NCI-H128 (cell line): ENCODE measurements around the gene CNTFR.

Experiments
- DNase-seq: peaks from one replicate; lab custom pipeline; 2025; ENCODE audit not compliant: unreplicated experiment; lab: John Stamatoyannopoulos, UW

CNTFR gene

DNA sequence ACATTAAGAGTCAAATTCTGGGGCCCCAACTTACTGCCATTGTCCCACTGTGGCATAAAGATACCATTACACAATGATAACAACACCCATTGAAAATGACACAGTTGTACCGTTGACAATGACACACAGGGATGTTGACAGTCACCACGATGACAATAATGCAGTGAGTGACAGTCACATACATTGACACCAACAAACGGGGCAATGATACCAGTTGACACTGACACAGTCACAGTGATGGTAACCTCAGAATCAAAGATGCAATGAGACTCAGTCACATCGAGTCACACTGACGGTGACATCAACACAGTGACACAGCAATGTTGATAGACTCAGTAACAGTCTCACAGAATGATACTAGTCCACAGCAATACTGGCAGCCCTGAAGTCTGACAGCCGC is 16.9 kb downstream of the CNTFR start:
- no peak for DNase-seq

DNA sequence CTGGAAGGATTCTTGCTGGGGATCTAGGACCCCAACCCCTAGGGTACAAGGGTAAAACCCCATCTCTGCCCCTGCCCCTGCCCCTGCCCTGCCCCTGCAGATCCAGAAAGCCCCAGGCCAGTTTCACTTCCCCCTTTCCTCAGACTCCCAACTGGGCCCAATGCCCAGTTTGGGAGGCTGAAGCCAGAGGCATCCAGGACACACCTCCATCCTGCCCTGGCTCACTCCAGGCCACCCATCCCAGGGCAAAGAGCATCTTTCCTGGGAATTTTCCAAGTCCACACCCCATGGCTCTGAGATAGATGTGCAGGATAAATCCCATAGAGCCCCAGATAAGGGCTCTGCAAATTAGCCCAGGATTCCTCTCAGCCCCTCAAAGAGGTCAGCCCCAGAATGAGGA is 17.4 kb downstream of the CNTFR start:
- no peak for DNase-seq

- DNase-seq: no peak
Measured at GRCh38 chr9:34571481-34571810, 18.1 kb downstream of the CNTFR start.

- DNase-seq: no peak
Measured at GRCh38 chr9:34570809-34571480, 18.6 kb downstream of the CNTFR start.

DNA sequence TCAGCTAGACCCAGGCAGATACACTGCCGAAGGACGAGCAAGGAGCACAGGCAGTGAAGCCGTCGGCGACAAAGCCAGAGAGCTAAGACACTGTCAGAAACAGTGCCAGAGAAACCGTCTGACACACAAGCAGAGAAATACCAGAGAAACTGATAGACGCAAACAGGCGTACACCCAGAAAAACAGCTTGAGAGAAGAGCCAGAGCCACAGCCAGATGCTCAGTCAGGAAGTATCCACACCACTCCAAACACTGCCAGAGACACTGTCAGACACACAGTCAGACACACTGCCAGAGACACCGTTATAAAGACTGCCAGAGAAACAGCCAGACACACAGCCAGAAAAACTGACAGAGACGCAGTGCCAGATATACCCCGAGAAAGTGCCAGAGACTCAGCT is 19.1 kb downstream of the CNTFR start:
- no peak for DNase-seq

DNA sequence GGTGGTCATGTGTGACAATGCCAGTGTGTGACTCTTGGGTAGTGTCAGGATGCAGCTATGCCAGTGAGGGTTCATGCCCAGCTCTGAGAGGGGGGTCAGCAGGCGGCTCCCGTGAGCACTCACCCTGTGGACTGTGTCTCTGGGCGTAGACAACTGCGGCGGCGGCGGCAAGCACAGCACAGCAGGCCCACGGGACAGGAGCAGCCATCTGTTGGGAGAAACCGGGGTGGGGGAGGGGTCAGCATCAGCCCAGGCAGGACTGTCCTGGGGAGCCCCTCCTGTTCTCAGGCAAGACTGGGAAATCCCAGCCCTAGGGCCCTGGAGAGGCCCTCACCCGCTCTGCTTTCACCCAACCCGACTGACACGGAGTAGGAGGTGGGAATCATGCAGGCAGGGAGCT is 20.8 kb downstream of the CNTFR start:
- no peak for DNase-seq

GRCh38 chr9:34568133-34568532 is 21.4 kb downstream of the CNTFR start:
- DNase-seq: no peak

DNA sequence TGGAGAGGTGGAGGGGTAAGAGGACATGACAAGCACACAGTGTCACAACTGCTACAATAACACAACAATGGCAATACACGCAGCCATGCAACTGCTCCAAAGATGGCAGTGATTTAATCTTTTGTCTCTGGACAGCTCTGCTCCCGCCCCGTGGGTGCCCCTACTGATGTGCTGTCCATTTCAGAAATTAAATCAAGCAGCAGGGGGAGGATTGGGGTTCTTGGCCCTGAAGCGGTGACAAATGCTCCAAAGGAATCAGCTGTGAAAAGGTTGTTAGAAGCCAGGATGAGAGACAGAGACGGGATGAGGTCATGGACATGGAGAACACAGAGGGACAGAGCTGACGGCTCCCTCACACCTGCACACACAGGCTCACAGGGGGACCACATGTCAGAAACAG is 22.6 kb downstream of the CNTFR start:
- DNase-seq: no peak

DNA sequence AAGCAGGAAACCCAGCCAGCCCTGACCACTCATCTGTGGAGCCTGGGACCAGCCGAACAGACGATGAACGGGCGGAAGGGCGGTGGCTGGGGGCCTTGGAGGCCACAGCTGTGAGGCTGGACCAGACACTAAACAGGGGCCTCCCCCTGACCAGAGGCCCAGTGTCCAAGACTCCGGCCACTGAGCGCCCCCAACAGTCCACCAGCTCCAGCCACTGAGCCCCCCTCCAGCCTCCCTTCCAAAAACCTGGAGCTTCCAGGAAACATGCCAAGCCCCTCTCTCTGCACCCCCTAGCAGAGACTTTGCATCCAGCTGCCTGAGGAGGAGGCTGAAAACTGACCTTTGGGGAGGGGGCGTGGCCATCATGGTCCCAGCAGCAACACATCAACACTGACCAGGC is 23.2 kb downstream of the CNTFR start:
- DNase-seq: no peak

DNA sequence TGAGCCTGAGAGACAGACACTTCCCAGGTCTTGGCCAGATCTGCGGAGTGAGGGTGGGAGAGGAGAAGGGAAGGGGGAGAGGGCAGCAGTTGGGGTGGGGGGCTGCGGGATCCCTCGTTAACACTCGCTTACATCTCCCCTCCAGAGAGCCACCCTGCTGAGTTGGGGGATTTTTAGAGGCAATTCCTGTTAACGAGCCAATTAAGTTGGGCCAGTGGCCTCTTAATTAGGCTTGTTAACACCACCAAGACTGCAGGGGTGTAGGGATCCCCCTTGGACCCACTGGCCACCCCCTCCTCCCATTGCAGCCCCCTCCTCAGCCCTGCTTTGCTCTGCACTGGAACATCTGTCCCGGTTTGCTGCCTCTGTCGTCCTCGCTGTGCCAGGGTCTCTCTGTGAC is 23.7 kb downstream of the CNTFR start:
- no peak for DNase-seq

GRCh38 chr9:34564617-34565016 is 24.9 kb downstream of the CNTFR start:
- DNase-seq: no peak

- no peak for DNase-seq
Measured at GRCh38 chr9:34563262-34563661, 26.3 kb downstream of the CNTFR start.

DNA sequence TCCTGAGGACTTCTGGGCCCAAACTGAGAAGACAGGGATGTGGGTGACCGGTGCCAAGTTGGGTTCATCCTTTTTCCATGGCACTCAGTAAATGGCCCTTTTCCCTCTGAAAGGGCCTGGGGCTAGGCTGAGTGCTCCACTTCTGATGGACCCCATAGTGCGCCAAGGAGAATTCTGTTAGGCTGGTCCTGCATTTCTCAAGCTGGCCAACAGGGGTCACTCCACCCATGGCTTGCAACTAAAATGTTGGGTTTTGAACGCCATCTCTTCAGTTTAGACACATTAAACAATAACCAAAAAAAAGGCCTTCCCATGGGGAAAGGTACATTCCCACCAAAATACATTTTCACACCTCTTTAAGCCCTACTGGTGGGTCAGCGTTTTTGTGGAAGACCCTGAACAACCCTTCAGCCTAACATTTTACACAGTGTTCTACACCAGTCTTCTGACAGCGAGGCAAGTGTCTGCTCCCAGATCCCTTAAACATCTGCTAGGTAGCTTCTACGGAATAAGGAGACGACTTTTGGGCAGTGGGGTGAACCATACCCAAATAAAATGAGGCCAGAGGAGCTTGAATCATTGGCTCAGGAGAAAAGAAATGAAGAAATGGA is 27.3 kb downstream of the CNTFR start:
- DNase-seq: no peak

DNA sequence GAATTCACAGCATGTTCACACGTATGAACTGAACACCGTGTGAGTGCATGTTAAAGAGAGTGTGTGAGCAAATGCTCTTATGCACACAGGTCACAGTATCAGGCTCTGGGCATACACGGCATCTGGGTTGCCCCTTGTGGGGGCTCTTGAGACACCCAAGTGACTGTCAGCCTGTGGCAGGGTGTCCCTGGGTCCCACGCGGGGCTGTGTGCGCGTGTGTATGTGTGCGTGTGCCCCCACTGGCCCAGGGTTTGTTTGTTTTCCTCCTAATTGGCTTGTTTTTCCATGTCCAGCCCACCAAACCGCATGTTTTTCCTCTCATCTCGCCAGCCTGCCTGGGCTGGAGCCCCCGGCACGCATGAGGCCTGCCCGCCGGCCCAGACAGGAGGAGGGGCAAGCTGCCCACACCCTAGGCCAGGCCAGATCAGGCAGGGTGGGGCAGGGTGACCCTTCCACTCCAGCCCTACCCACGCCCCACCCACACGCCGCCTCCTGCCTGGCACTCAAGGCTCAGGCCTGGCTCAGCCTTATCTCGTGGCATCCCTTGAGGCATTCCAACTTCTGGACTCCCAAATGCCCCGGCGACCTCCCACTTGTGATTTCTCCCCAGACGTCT is 28.8 kb downstream of the CNTFR start:
- DNase-seq: no peak

DNA sequence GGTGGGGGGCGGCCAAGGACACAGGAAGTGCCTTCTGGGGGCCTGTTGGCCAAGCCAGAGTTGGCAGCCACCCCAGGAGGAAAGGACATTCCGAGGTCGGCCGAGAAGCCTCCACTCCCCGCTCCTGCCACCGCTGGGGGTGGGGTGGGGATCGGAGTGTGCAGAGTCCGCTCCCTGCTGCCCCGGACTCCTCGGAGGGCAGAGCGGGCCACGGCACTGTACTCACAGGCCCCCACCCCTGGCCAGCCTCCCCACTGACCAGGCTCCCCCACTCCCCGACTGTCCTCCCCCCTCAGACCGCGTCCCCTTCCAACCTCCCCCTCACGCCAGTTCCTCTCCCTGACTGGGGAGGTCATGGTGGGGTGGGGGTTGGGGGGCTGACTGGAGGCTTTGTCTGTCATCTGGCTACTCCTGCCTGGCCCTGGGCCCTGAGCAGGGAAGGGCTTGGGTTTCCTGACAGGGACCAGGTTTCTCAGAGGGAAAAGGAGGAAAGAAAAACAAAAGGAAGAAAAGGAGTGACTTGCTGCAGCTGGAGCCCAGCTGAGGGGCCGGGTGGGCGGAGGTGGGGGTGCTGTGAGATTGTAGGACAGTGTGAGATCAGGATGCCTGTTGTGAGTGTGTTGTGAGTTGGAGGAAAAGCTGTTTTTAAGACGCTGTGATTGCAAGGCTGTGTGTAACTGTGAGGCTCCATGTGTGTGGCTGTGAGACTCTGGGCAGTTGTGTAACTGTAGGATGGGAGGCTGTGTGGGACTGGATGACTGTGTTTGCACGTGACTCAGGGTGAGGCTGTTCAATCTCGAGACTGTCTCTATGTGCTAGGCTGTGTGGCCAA is 29.7 kb downstream of the CNTFR start:
- DNase-seq: no peak

DNA sequence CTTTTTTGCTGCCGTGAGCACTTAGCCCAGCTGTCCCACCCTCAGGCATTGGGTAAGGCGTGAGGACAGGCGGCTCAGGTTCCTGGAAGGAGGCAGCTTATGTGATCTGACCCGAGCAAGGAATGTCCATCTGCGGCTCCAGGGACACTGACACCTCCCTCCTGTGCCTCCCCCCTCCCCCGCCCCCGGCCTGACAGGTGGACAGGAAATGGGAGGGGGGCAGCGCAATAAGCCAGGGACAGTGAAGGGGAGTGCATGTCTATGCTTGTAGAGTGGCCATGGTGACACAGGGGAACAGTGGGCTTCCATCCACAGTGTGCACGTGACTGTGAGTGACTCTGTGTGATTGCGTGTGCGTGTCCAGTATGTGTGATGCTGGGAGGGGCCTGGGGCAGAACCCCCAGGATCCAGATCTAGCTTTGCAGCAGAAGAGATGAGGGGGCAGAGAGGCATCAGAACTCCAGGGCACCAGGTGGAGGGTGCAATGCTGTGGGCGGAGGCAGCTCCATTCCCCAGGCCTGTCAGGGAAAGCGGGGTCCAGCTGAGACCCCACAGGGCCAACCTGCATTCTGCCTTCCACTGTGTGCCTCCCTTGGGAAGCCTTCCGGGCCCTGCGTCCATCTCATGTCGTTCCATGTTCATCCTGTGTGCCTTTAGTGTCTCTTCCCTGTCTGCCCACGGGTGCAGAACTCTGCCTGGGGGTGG is 30.5 kb downstream of the CNTFR start:
- DNase-seq: no peak

DNA sequence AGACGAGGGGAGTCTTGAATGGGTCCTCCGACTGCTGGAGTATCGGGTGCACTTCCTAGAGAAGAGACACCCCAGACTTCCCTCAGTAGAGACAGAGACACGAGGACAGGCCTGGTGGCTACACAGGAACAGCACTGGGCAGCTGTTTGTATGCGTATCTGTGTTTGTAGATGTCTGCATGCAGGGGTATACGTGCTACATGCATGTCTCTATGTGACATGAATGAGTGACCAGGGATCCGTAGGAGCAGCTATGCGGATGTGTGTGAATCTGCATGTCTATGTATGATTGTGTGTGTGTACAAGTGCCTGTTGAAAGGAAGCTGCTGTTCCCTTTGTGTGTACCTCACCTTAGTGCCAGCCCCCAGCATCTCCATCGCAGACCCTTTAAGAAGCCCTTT is 31.2 kb downstream of the CNTFR start:
- DNase-seq: no peak

GRCh38 chr9:34557426-34558321 is 31.9 kb downstream of the CNTFR start:
- DNase-seq: no peak

GRCh38 chr9:34556949-34557348 is 32.6 kb downstream of the CNTFR start:
- no peak for DNase-seq

- DNase-seq: no peak
Measured at GRCh38 chr9:34555936-34556525, 33.5 kb downstream of the CNTFR start.
